MM.1S (cell line): Measurements from ENCODE around the gene ABCA1.

Experiments
- DNase-seq: peaks from one replicate; pipeline ENCODE4 v3.0.0-alpha.2; 2015
- H2AFZ ChIP-seq: fragments of 300-600 bp; sonication (generic); 2 replicates; pipeline ENCODE4 v1.6.0; 2016; ENCODE audit warnings: antibody characterized with exemption, low read length
- H3F3A ChIP-seq: fragments of 300-600 bp; sonication (generic); 2 replicates; pipeline ENCODE4 v1.6.1; 2016; ENCODE audit warnings: mild to moderate bottlenecking, antibody characterized with exemption, low read length, moderate library complexity, mixed read lengths; ENCODE audit not compliant: insufficient read depth
- H3K27ac ChIP-seq: fragments of 300-600 bp; sonication (generic); 2 replicates; pipeline ENCODE4 v1.5.1; 2016; ENCODE audit warnings: mild to moderate bottlenecking, low read length
- H3K27me3 ChIP-seq: fragments of 300-600 bp; sonication (generic); replicated peaks from 2 replicates; pipeline ENCODE4 v1.6.0; 2016; ENCODE audit warnings: low read length; ENCODE audit not compliant: insufficient read depth
- H3K36me3 ChIP-seq: fragments of 300-600 bp; sonication (generic); replicated peaks from 2 replicates; pipeline ENCODE4 v1.6.1; 2016; ENCODE audit warnings: mild to moderate bottlenecking, low read length, mixed read lengths; ENCODE audit not compliant: insufficient read depth
- H3K4me1 ChIP-seq: fragments of 300-600 bp; sonication (generic); 2 replicates; pipeline ENCODE4 v1.6.1; 2016; ENCODE audit warnings: low read length, mixed read lengths
- H3K4me2 ChIP-seq: fragments of 300-600 bp; sonication (generic); 2 replicates; pipeline ENCODE4 v1.6.0; 2016; ENCODE audit warnings: low read depth, low read length
- H3K4me3 ChIP-seq: fragments of 300-600 bp; sonication (generic); 2 replicates; pipeline ENCODE4 v1.5.1; 2016; ENCODE audit warnings: low read length, mixed read lengths
- H3K79me2 ChIP-seq: fragments of 300-600 bp; sonication (generic); 2 replicates; pipeline ENCODE4 v1.6.1; 2016; ENCODE audit warnings: mixed run types, low read length, mixed read lengths
- H3K9ac ChIP-seq: fragments of 300-600 bp; sonication (generic); 2 replicates; pipeline ENCODE4 v1.6.1; 2016; ENCODE audit warnings: low read length, mixed read lengths
- H3K9me2 ChIP-seq: fragments of 300-600 bp; sonication (generic); replicated peaks from 2 replicates; pipeline ENCODE4 v1.6.1; 2016; ENCODE audit warnings: mild to moderate bottlenecking, low read length, mixed read lengths; ENCODE audit not compliant: insufficient read depth
- H3K9me3 ChIP-seq: fragments of 300-600 bp; sonication (generic); replicated peaks from 2 replicates; pipeline ENCODE4 v1.6.1; 2016; ENCODE audit warnings: mild to moderate bottlenecking, low read length, mixed read lengths; ENCODE audit not compliant: insufficient read depth
- H4K20me1 ChIP-seq: fragments of 300-600 bp; sonication (generic); 2 replicates; pipeline ENCODE4 v1.6.1; 2016; ENCODE audit warnings: mild to moderate bottlenecking, low read length, moderate library complexity, mixed read lengths; ENCODE audit not compliant: insufficient read depth
- CTCF ChIP-seq: fragments of 300-600 bp; sonication (generic); IDR thresholded peaks from 2 replicates; pipeline ENCODE4 v1.5.1; 2016; ENCODE audit warnings: antibody characterized with exemption, low read length, mixed read lengths
- EZH2 ChIP-seq: fragments of 300-600 bp; sonication (generic); optimal IDR thresholded peaks from 2 replicates; pipeline ENCODE3; 2017; ENCODE audit warnings: low read depth, mild to moderate bottlenecking, antibody characterized with exemption, low read length, mixed read lengths
- EZH2phosphoT487 ChIP-seq: fragments of 300-600 bp; sonication (generic); IDR thresholded peaks from 2 replicates; pipeline ENCODE4 v1.6.1; 2018; ENCODE audit warnings: antibody characterized with exemption, low read length

The ABCA1 gene

GRCh38 chr9:104802906-104803305 lies 125.0 kb downstream of the ABCA1 start:
- no peak for DNase-seq
- no peaks in the 10 kb centered on the region for H3K27me3 ChIP-seq
- no peaks in the 10 kb centered on the region for H4K20me1 ChIP-seq
- H3K4me1 ChIP-seq = no peaks in the 10 kb centered on the region
- H3K27ac ChIP-seq = no peak overlapping the region
- H3K4me2 ChIP-seq = no peak overlapping the region
- no peaks in the 10 kb centered on the region for H3K9me3 ChIP-seq
- H3K9ac ChIP-seq = no peak overlapping the region
- H2AFZ ChIP-seq = no peak overlapping the region
- H3K79me2 ChIP-seq = no peaks in the 10 kb centered on the region
- TF ChIP-seq EZH2phosphoT487 (no peak), CTCF (no peak), EZH2 (no peak)
- H3K36me3 ChIP-seq = no peaks in the 10 kb centered on the region
- no peaks in the 10 kb centered on the region for H3F3A ChIP-seq
- no peaks in the 10 kb centered on the region for H3K9me2 ChIP-seq
- no peak overlapping the region for H3K4me3 ChIP-seq

GRCh38 chr9:104802110-104802509 lies 125.8 kb downstream of the ABCA1 start:
- H2AFZ ChIP-seq = no peak overlapping the region
- TF ChIP-seq EZH2 = no peak
- no peak for TF ChIP-seq EZH2phosphoT487
- TF ChIP-seq CTCF = no peak
- H3F3A ChIP-seq = no peaks in the 10 kb centered on the region
- H3K79me2 ChIP-seq = no peaks in the 10 kb centered on the region
- H3K4me2 ChIP-seq = no peak overlapping the region
- H3K9ac ChIP-seq = no peak overlapping the region
- no peaks in the 10 kb centered on the region for H3K9me3 ChIP-seq
- H3K9me2 ChIP-seq = no peaks in the 10 kb centered on the region
- H3K27ac ChIP-seq = no peak overlapping the region
- H3K27me3 ChIP-seq = no peaks in the 10 kb centered on the region
- no peaks in the 10 kb centered on the region for H3K4me1 ChIP-seq
- no peaks in the 10 kb centered on the region for H3K36me3 ChIP-seq
- DNase-seq = no peak
- H3K4me3 ChIP-seq = no peak overlapping the region
- H4K20me1 ChIP-seq = no peaks in the 10 kb centered on the region

- Histone ChIP-seq H3K4me2 (no peak overlapping the region), H3F3A (no peaks in the 10 kb centered on the region), H3K4me1 (no peaks in the 10 kb centered on the region), H3K27ac (no peak overlapping the region), H3K27me3 (no peaks in the 10 kb centered on the region), H3K9me2 (no peaks in the 10 kb centered on the region), H3K36me3 (no peaks in the 10 kb centered on the region), H4K20me1 (no peaks in the 10 kb centered on the region), H2AFZ (no peak overlapping the region), H3K9me3 (no peaks in the 10 kb centered on the region), H3K79me2 (no peaks in the 10 kb centered on the region), H3K9ac (no peak overlapping the region), H3K4me3 (no peak overlapping the region)
- TF ChIP-seq CTCF (no peak), EZH2 (no peak), EZH2phosphoT487 (no peak)
- no peak for DNase-seq
Observed at GRCh38 chr9:104800068-104800785, 127.7 kb downstream of the ABCA1 start.
